DMS114 treated with DMSO at 0.1 percent for 48 hours (cell line): ENCODE data around the gene SMIM34.
"Not testable (repeated sequence)": the region's sequence is repeated elsewhere in the genome, so short reads cannot be mapped to it uniquely, and the experiment has no call there.

Experiments
- DNase-seq: peaks from one replicate; lab custom pipeline; 2025; ENCODE audit not compliant: unreplicated experiment; lab: John Stamatoyannopoulos, UW

The SMIM34 gene, protein sequence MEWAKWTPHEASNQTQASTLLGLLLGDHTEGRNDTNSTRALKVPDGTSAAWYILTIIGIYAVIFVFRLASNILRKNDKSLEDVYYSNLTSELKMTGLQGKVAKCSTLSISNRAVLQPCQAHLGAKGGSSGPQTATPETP

DNA sequence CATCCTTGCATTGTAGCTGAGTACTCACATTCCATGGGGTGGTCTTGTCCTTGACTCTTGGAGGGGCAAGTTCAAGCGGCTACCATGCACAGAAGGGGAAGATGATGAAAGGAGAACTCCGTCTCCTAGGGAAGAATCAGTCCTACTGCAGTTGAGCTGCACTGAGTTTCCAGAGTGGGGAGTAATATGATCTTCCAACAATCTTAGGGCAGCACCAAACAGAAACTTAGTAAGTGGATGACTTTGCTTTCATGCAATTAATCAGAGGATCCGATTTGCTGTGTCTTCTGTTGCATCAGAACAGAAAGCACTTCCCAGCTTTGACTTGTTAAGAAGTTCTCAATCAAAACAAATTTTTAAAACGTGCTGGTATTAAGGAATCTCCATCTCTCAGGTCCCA lies at the start of gene SMIM34:
Gene SMIM34, minus strand, starts transcription at position 147 of the 400 bp plus-strand sequence. Its CDS starts 112 bp downstream, at position 35.
- DNase-seq = not testable (repeated sequence)

DNA sequence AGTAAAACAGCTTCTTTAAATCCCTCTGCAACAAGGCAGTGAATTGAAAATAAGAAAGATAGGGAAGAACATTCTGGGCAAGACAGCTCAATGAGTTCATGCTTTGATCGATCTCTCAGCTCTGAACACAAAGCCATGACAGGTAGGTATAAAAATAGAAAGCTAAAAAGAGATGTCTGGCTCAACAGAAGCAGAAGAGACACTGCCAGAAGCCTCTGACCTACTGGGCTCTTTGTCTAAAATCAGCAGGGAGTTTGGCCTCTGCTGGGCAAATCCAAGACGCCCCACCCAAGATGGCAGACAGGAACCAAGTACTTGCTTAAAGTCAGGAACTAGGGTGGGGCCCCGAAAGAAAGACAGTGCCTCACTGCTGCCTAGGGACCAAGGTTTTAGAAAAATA lies 43.6 kb upstream of the SMIM34 start:
- not testable (repeated sequence) for DNase-seq

DNA sequence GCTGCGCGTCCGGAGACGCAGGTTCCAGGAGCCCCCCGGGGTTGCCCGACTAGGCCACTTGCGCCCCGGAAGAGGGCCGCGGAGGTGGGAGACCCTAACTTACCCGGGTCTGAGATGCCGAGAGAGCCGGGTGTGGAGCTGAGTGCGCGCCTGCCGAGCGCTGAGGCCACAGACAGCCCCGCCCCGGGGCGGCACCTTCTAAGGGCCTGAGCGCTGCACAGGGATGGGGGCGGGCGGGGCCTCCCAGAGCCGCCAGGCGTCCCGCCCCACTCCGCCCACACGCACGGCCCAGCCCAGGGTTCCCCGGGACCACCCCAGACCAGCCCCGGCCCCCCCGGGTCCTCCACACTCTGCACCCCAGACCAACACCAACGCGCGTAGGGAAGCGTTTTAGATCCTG lies 35.7 kb upstream of the SMIM34 start:
- DNase-seq = not testable (repeated sequence)

DNA sequence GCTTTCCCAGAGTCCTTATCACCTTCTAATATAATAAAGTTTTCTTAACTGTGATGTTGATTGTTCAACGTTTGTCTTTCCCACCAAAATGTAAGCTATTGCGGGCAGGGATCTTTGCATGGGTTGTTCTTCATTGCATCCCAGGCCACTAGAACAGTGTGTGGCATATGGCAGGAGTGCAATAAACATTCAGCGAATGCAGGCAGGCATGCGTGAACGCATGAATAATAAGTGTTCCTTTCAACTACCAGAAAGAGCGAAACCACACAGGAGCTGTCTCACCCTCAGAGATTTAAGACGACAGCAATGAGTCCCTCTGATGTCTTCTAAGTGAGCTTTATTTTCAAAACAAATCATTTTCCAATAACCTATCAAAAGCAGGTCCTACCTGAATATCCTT lies 34.5 kb upstream of the SMIM34 start:
- DNase-seq = not testable (repeated sequence)

DNA sequence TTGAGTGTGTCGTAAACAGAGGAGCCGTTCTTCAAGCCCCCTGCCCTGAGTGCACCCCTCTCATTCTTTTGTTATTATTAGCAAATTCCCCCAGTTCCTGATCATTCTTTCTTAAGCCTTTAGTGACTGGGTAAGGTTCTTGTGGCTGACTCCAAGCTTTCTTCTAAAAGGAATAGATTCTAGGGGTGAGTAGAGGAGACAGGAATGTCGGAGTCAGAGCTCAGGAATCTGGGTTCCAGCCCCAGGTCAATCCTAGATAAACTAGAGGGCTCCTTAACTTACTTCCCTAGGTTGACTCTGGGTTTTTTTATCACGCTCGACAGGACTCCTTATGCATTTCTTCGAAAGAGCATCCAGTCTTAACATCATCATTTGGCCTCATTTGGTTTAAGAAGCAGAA lies 32.4 kb upstream of the SMIM34 start:
- not testable (repeated sequence) for DNase-seq

DNA sequence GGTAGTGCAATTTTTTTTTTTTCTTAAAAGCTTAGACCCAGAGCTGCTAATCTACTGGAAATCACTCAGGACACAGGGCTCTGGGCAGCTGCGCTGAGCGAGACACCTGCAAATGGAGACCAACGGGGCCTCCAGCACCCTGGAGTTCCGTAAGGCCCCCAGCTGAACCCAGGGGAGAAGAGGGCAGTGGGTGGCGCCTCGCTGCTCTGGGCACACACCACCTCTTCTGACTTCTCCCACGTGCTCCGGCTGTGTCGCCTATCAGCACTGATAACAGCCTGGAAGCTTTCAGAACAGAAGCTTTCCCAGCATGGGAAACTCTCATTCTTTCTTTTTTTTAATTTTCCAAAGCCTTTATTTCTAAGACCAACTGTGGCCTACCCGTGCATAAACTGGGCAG lies 31.9 kb upstream of the SMIM34 start:
- DNase-seq = not testable (repeated sequence)

DNA sequence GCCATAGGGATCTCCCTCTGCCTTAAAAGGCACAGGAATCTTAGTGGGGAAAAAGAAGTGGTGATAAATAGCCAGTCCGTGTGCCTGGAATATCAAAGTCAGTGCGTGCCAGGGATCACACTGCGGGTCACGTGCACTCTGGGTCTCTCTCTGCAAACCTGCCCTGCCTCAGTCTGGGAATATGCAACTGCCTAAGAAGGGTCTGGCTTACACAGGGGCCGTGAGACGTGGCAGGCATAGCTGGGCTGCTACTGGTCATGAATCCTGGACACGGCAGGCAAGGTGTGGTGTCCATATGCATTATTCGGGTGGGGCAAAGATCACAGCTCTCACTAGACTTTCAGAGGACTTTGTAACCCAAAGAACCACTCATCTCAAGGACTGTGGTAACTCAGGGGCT lies 23.3 kb upstream of the SMIM34 start:
- DNase-seq = not testable (repeated sequence)

DNA sequence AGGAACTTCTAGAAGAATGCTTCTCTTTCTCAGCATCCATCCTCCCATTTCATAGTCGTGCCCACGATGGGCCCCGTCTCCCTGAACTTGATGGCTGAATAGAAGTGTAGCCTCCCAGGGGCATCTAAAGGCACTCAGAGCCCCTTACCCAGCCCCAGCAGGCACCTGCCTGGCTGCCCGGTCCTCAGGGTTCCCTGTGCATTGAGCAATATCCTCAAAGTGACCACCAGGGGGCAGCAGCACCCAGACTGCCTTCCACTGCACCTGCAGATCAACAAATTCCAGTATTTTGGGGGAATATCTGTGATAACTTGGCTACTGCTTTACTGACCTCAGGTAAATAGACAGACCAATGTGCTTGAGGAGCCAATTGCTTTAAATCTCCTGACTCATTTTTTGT lies 19.7 kb upstream of the SMIM34 start:
- not testable (repeated sequence) for DNase-seq

DNA sequence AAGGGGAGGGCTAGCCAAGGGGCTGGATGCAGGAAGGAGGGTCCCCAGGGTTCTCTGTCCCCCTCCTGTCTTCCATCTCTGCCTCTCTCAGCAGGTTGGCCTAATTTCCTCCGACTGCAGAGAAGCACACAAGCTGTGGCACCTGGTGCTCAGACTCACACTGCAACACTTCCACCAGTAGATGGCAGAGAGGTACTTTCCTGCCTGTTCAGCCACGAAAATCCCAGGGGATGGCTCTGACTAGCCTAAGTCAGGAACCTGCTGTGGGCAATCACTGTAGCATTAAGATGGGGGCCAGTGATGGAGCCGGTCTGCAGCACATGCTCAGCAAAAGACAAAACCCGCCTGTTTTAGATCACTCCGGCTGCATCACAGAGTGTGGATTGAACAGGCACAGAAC lies 6.0 kb upstream of the SMIM34 start:
- DNase-seq = not testable (repeated sequence)

DNA sequence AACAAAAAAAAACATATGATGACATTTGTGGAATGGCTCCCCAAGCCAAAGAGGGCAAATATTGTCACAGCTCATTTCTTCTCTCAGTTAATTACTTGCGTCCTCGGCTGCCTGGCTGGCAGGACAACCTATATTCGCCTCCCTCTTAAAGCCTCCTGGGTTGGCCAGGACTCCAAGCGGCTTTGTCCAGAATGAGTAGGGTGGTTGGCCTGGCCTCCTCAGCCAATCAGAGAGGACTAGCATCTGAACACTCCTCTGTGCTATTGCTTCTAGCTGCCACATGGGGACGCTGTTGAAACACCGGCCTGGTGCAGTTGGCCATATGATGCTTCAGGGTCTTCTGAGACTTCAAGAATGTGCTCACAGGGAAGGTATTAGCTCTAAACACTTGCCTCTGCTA lies 4.7 kb upstream of the SMIM34 start:
- not testable (repeated sequence) for DNase-seq

DNA sequence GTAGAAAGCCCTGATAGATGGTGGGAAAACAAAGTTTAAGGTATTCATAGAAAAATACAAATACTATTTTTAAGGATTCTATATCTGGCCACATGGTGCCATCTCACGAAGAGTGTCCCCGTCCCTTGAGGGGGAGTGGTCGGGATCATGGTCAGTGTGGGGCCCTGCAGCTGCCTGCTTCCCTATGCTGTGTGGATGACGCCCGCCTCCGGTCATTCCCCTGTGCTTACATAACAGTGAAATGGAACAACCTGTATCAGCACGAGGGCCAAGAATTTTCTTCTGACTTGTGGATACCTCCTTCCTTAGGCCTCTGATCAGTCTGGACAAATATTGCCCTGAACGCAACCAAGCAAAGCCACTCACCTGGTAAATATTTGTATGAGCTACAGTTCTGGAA lies 3.6 kb upstream of the SMIM34 start:
- not testable (repeated sequence) for DNase-seq

DNA sequence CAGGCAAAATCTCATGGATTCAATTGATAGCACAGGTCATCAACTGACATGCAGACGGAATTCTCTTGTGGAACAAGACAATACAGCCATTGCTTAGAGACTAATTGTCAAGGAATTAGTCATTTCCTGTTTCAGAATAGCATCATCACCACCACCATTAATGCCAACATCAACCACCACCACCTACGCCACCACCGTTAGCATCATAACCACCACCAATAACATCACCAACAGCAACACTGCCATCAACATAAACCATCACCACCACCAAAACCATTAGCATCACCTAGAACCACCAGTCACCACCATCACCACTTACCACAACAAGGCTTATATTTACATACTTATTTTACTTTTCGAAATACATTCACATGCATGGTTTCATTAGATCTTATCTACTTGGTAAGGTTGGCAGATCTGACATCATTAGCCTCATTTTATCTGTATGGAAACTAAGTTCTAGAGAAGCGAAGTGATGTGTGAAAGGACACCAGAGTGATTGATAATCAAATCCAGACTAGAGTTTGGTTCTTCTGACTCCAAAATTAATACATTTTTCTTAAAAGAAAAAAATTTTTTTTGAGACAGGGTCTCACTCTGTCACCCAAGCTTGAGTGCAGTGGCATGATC lies 6.2 kb downstream of the SMIM34 start:
- DNase-seq = not testable (repeated sequence)

DNA sequence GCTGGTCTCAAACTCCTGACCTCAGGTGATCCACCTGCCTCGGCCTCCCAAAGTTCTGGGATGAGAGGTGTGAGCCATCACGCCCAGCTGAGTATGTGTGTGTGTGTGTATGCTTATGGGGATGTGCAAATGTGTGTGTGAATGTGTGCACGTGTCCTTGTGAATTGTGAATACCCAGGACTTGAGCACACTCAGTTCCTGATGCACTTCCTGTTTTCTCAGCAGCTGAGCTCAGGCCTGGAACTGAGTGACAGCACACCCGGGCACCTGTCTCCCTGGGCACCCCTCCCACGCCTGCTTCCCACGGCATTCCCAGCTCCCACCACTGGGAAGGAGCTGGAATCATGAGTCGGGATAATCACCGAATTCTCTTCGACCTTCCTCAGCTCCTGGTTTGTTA lies 16.5 kb downstream of the SMIM34 start:
- not testable (repeated sequence) for DNase-seq

DNA sequence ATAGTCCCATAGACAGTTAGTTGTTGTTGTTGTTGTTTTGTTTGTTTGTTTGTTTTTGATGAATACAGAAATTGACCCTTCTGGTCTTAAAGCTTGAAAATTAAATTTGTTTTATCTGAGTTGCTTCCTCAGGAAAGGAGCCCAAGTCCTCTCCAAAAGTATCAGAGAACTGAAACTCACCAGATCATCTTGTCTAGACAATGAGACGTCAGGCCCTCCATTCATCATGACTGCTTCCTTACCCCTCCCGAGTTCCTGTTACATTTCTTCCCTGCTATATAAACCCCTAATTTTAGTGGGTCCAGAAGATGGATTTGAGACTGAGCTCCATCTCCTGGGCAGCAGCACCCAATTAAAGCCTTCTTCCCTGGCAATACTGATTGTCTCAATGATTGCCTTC lies 17.1 kb downstream of the SMIM34 start:
- not testable (repeated sequence) for DNase-seq

DNA sequence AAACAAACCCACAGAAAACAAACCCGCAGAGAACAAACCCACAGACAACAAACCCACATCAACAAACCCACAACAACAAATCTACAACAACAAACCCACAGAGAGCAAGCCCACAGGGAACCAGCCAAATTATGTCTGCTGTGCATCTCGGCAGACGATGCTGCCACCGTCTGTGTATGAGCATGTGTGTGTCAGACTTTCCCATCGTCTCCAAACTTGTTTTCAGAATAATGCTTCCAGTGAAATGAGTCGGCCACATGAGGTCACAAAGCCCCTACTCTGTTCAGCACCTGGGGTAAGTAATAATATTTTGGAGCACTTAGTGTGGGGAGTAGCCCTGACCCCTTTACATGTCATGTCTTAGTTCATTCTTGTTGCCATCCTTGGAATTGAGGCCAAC lies 17.6 kb downstream of the SMIM34 start:
- DNase-seq = not testable (repeated sequence)

DNA sequence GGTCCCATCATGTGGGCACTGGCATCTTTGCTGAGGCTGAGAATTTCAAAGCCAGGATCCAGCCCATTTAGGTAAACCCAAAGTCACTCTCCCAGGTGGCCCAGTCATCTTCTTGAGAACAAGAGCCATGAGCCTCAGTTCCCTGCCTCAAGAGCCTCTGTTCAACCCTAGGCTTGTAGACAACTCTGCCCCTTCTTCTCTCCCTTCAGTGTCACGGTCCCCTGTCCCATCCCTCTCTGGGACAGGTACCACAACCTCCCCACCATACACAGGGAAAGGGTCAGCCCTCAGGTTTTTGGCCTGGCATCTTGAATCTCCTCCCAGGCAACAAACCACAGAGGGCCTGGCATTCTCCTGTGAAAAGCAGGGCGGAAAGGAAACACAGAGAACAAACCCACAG lies 18.1 kb downstream of the SMIM34 start:
- DNase-seq = not testable (repeated sequence)

DNA sequence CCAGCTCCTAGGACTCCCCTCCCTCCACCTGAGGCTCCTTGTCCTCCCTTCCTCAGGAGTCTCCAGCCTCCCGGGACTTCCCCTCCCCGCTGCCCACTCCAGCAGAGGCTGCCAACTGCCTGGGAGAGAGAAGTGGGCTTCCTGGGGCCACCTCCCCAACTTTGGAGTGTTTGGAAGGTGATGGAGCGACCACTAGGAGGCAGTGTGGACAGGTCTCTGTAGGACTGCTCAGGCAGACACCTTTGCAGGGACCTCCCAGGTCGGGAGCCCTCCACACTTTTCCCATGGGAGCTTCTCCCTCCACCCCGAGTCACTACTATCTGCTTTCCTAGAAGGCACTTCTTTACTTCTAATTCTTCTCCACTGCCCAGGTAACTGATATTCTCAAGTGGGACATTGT lies 19.0 kb downstream of the SMIM34 start:
- not testable (repeated sequence) for DNase-seq

DNA sequence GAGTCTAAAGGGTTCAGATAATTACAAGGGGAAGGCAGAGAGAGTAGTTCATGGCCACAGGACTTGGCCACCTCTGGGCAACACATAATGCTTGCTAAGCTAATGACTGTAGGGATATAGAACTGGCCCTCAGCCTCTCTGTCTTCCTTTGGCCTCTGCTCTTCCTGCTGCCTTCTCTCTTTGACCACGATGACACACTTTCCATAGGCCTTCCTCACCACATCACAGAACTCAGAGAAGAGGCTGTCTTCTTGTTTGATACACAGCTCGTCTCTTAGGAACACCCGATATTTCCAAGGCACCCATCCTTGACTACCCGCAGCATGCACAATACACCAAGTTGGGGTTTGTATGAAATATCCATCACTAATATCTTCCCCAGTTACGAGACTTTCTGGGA lies 23.2 kb downstream of the SMIM34 start:
- DNase-seq = not testable (repeated sequence)

DNA sequence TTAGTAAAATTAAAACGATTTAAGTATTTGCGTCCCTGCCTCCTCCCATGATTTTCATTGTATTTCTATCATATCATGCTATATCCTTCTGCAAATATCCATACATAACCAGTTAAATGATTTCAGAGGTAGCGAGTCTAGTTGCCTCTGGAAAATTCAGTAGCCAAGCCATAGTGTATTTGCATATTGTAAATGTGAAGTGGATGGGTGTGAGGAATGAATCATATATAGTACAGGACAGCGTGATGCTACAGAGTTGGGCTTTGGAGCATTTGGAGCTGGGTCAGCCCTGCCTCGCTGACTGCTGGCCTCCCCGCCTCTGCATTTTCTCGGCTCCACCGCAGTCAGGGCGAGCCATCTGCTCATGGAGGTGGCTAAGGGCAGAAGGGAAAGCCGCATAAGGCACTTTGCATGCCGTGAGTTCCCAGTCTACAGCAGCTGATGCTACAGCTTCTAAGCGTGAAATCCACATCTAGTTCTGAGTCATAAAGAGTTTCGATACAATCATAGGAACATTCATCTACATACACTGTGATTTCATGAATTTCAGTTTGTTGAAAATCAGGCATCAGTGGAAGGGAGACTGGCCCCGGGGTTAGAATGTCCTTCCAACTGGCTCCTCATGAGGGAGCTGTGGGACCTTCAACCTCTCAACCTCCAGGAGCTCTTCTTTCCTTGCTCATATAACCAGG lies 39.9 kb downstream of the SMIM34 start:
- not testable (repeated sequence) for DNase-seq

DNA sequence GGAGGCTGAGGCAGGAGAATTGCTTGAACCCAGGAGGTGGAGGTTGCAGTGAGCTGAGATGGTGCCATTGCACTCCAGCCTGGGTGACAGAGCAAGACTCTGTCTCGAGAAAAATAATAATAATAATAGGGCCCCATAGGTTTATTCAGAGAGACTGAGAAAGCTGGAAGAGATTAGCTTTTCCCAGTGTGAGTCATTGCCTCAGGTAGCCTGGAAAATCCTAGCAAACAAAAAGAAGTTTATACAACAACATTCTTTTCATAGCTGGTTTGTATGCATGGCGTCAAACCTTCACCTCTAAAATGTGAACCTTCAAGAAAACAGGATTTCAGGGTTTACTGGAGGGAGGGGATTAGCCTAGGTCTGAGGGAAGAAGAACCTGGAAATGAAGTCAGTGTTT lies 40.6 kb downstream of the SMIM34 start:
- DNase-seq = not testable (repeated sequence)

DNA sequence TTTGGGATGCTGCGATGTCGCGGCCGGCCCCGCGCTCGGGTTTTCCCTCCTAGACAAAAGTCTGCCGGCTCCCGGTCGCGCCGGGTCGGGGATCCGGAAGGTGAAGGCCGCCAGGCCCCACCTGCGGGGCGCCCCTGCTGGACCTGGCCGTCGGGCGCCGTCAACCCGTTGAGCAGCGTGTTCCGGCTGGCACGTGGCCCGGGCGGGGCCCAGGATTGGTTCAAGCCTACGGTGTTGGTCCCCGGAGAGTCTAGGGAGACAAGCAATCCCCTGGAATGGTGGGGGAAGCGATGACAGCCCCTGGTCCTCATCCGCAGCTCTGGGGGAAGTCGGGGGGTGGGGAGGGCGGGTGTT lies 48.2 kb downstream of the SMIM34 start:
- DNase-seq = not testable (repeated sequence)

DNA sequence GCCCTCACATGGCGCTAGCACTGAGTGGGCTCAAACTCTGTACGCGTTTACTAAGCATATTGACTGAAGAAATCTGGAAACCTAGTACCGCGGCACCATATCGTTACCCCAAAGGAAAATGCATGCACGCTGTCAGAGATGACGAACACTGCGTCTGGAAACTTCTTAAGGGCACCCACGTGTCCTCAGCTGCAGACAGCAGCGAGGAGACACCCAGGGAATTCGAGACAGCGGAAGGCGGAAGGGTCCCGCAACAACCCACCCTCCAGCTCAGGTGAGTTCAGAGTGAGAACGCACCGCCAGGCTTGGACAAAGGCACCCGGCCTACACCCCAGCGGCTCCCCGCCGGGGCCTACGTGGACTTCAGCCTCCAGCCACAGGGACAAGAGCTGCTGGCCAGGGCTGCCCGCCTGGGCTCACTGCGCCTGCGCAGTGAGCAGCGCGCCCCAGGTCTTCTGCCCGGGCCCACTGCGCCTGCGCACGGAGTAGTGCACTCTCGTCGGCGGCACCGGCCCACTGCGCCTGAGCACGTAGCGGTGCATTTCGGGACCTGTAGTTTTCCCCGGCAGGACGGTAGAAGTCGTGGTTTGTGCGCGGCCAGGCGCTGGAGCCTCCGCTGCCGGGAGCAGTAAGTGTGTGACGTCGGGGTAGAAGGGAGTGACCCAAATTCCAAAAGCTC lies 48.7 kb downstream of the SMIM34 start, which contains the start of gene SMIM11:
Gene SMIM11, plus strand, starts transcription at position 568 of the 679 bp plus-strand sequence. CDS start 3,998 bp downstream, outside the sequence.
- not testable (repeated sequence) for DNase-seq
